Measurements from ENCODE around the gene SERPINA12. TPM values are rescaled to one million over a fixed set of nuclear protein-coding genes. Genes with fewer than 3 reads are reported as not detected.

Gene SERPINA12
- total RNA-seq, 1 experiment from 2014 or later = not detected

GRCh38 chr14:94455928-94456327 lies 53.3 kb downstream of the SERPINA12 start:
- no peak overlapping the region for H3K9ac ChIP-seq (ENCODE audit: extremely low read depth, insufficient read length, low read length)
- H3K27me3 ChIP-seq (ENCODE audit: insufficient read depth, low read length) = no peaks in the 10 kb centered on the region
- H3K4me3 Mint-ChIP-seq = no peak overlapping the region
- no peak for TF ChIP-seq CTCF (conservative IDR thresholded peaks at IDR 0.05)
- H2BK15ac ChIP-seq (ENCODE audit: low read depth, low read length) = no peak overlapping the region
- H4K20me1 ChIP-seq (ENCODE audit: control insufficient read depth, insufficient read depth, insufficient read length) = no peaks in the 10 kb centered on the region
- WGBS (ENCODE audit: extremely low coverage, insufficient read length, low lambda C conversion rate) = no CpG with 5 or more reads among the region's 1 CpG
- H3K9me3 Mint-ChIP-seq = peaks cover 25 to 38% of the 10 kb centered on the region in 2 experiments
- H3K79me2 ChIP-seq (ENCODE audit: insufficient read depth, low read length) = no peaks in the 10 kb centered on the region
- no peak overlapping the region for H2AK5ac ChIP-seq (ENCODE audit: insufficient read length, low read length)
- peaks cover 32 to 35% of the 10 kb centered on the region in 2 experiments for H3K4me1 Mint-ChIP-seq
- H4K8ac ChIP-seq (replicated peaks; ENCODE audit: insufficient read length, low read depth, low read length) = no peak overlapping the region
- no peak overlapping the region for H3T11ph ChIP-seq (ENCODE audit: low read length)
- H3K23ac ChIP-seq (ENCODE audit: insufficient read length, low read depth, low read length) = no peak overlapping the region
- H3K4me1 ChIP-seq (ENCODE audit: insufficient read depth, low read length) = peaks cover 5% of the 10 kb centered on the region; the same call in 1 of the 2 replicates
- no peak overlapping the region for H2AFZ ChIP-seq (ENCODE audit: low read length)
- no peak overlapping the region for H3K18ac ChIP-seq (ENCODE audit: insufficient read length, low read depth, low read length)
- no peak overlapping the region for H2BK20ac ChIP-seq (ENCODE audit: low read depth, low read length, poor library complexity, severe bottlenecking)
- H3K27ac Mint-ChIP-seq = no peak overlapping the region
- no peak overlapping the region for H4K91ac ChIP-seq (ENCODE audit: insufficient read length, low read depth, low read length)
- DNase-seq = no peak
- H2BK12ac ChIP-seq (ENCODE audit: insufficient read length, low read depth, low read length) = no peak overlapping the region
- no peak overlapping the region for H3K56ac ChIP-seq (ENCODE audit: insufficient read length, low read depth, low read length)
- H2BK120ac ChIP-seq (ENCODE audit: low read depth, low read length, poor library complexity, severe bottlenecking) = no peak overlapping the region
- H2BK5ac ChIP-seq (ENCODE audit: insufficient read length, low read length) = no peak overlapping the region
- H3K27ac ChIP-seq (ENCODE audit: insufficient read length, low read depth, low read length) = no peak overlapping the region
- no peak overlapping the region for H3K4ac ChIP-seq (ENCODE audit: low read depth, low read length)
- H3K14ac ChIP-seq (ENCODE audit: insufficient read depth, low read length) = no peak overlapping the region
- H3K9me3 ChIP-seq (ENCODE audit: control insufficient read depth, low read depth, low read length) = no peaks in the 10 kb centered on the region
- H3K27me3 Mint-ChIP-seq (ENCODE audit: low read depth) = peaks cover 5% of the 10 kb centered on the region
- no peak overlapping the region for H3K4me2 ChIP-seq (ENCODE audit: insufficient read depth, insufficient read length, low read length)
- H3K79me1 ChIP-seq (ENCODE audit: insufficient read depth, low read depth, low read length, poor library complexity, severe bottlenecking) = no peaks in the 10 kb centered on the region
- H4K5ac ChIP-seq (ENCODE audit: insufficient read length, low read depth, low read length) = no peak overlapping the region
- no peaks in the 10 kb centered on the region for H3K23me2 ChIP-seq (ENCODE audit: insufficient read length, low read depth, low read length, poor library complexity, severe bottlenecking)
- peaks cover 0 to 39% (median 13%) of the 10 kb centered on the region in 3 experiments; a peak in 5 of 7 replicates for H3K36me3 Mint-ChIP-seq (ENCODE audit: insufficient read depth in 1 of 3, low read depth in 3 of 3)

All from H9 (cell line).